Prostate gland (tissue), 2 donors: ENCODE results near the gene CD226.

Experiments used
- CTCF ChIP-seq, 4 experiments: fragments of 200-600 bp in 2 of 4; fragments of 450-650 bp in 2 of 4; sonication (generic) in 2 of 4; IDR thresholded peaks; 1 replicate in 3 of 4; 2 replicates in 1 of 4; pipeline ENCODE4 v1.5.1; 2016 to 2019; ENCODE audit warnings: antibody characterized with exemption in 4 of 4, mild to moderate bottlenecking in 2 of 4, moderate library complexity in 2 of 4
- POLR2A ChIP-seq: fragments of 450-650 bp; IDR thresholded peaks from one replicate; pipeline ENCODE4 v1.6.1; 2016; ENCODE audit warnings: antibody characterized with exemption, mild to moderate bottlenecking

DNA sequence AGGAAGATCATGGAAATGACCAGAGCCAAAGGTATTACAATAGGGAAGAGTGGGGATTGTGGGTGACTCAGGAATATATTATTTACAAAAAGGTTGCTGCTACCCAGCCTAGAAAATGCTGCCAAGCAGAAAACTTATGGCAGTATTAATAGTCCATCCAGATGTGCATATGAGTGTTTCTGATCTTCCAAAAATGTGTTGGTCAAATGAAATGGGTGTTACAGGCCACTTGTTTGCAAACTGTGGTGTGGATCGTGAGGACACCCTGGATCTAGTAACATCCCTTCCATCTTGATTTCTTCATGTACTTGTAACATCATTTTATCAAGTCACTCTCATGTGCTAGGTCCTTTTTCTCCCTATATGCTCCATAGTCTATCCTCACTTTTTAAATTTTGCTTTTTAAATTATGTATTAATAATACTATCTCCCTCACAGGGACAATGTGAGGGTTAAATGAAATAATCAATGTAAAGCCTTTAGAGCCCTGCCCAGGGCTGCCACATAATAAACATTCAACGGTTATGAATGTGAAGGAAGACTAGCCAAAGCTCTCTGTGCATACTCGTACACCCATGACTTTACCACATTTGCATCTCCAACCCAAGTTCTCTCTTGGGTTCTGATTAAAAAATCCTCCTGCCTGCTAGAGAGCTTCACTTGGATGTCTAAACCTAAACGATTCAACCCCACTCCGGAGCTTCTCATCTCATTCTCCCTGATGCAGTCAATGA, 18.5 kb downstream of the CD226 start:
- no peak for TF ChIP-seq CTCF (IDR thresholded peaks at IDR 0.05)
- TF ChIP-seq POLR2A = no peak
